K562 (cell line): ENCODE measurements around the gene FAM72D. TPM values are rescaled to one million over a fixed set of nuclear protein-coding genes. Genes with fewer than 3 reads are reported as not detected.
"Not testable (repeated sequence)": the region's sequence is repeated elsewhere in the genome, so short reads cannot be mapped to it uniquely, and the experiment has no call there.

Source experiments
- ATAC-seq: fragments of 200-7000 bp; cut with Tn5 transposase; 3 replicates; pipeline ENCODE4 v1.9.1; 2020; ENCODE audit warnings: moderate library complexity
- BruUV-seq: library from RNA; stranded (reverse); fragments of 400-500 nt; replicated peaks from 2 replicates; lab custom pipeline; 2021; lab: Mats Ljungman, UMichigan
- CTCF ChIA-PET: fragments of 300-600 bp; formaldehyde crosslinking; extraction: SDS; loops from one replicate; lab custom pipeline; 2021; ENCODE audit warnings: low intra/inter-chr PET ratio; lab: Yijun Ruan, JAX
- POLR2A ChIA-PET: fragments of 300-600, 350-650 bp; sonication (Branson Sonifier 250); formaldehyde crosslinking; extraction: SDS; loops from one replicate; lab custom pipeline; 2021; ENCODE audit warnings: antibody characterized with exemption, inconsistent platforms; lab: Yijun Ruan, JAX
- DNase-seq, 4 experiments: peaks; one replicate each; pipeline versions ENCODE4 v3.0.0 to v3.0.0-alpha.2; 2011 to 2018; ENCODE audit warnings: low spot score in 3 of 4, mixed read lengths in 3 of 4; ENCODE audit errors: extremely low read depth in 1 of 4
- FAIRE-seq: peaks from 2 replicates; lab custom pipeline; 2011; peaks lifted over from hg19 to GRCh38; lab: Jason Lieb, UNC
- H2AFZ ChIP-seq: 2 replicates; pipeline ENCODE4 v1.6.0; 2011; ENCODE audit warnings: low read depth, low read length, control low read depth, inconsistent platforms
- H3K27ac ChIP-seq: fragments of 200-600 bp; 3 replicates; pipeline ENCODE4 v1.8.0; 2011; ENCODE audit warnings: low read depth, mild to moderate bottlenecking, control low read depth, inconsistent platforms, low read length, moderate library complexity, mixed read lengths; ENCODE audit errors: extremely low read depth
- H3K27me3 ChIP-seq, 2 experiments: fragments of 300-600 bp in 1 of 2; 2 replicates in 1 of 2; 3 replicates in 1 of 2; pipeline versions ENCODE4 v1.6.0 to v1.8.0; 2011; ENCODE audit warnings: inconsistent platforms in 2 of 2, low read length in 2 of 2, mild to moderate bottlenecking in 1 of 2, mixed read lengths in 1 of 2, moderate library complexity in 1 of 2; ENCODE audit not compliant: control insufficient read depth in 2 of 2, insufficient read depth in 2 of 2
- H3K36me3 ChIP-seq: fragments of 300-600 bp; 3 replicates; pipeline ENCODE4 v1.8.0; 2011; ENCODE audit warnings: mild to moderate bottlenecking, low read length, inconsistent platforms; ENCODE audit not compliant: control insufficient read depth, insufficient read depth
- H3K4me1 ChIP-seq, 2 experiments: fragments of 200-600 bp in 1 of 2; replicated peaks in 1 of 2; 2 replicates in 1 of 2; 3 replicates in 1 of 2; pipeline versions ENCODE4 v1.5.1 to v1.8.0; 2011; ENCODE audit warnings: inconsistent platforms in 2 of 2, low read length in 2 of 2, mild to moderate bottlenecking in 1 of 2, mixed read lengths in 1 of 2, moderate library complexity in 1 of 2; ENCODE audit not compliant: control insufficient read depth in 2 of 2, insufficient read depth in 2 of 2
- H3K4me2 ChIP-seq: 2 replicates; pipeline ENCODE4 v1.6.1; 2011; ENCODE audit warnings: low read length, control low read depth, inconsistent platforms, mixed read lengths; ENCODE audit not compliant: insufficient read depth
- H3K4me3 ChIP-seq: fragments of 200-600 bp; sonication (generic), shearing (Covaris generic); 2 replicates; pipeline ENCODE4 v1.5.1; 2016; ENCODE audit warnings: control low read depth, inconsistent platforms
- H3K79me2 ChIP-seq: fragments of 200-600 bp; 3 replicates; pipeline ENCODE4 v1.8.0; 2011; ENCODE audit warnings: low read length, inconsistent platforms; ENCODE audit not compliant: control insufficient read depth, insufficient read depth
- H3K9ac ChIP-seq, 2 experiments: 2 replicates each; pipeline versions ENCODE4 v1.6.0 to v1.6.1; 2011; ENCODE audit warnings: low read depth in 2 of 2, low read length in 2 of 2, control low read depth in 1 of 2, inconsistent platforms in 1 of 2, mild to moderate bottlenecking in 1 of 2, mixed read lengths in 1 of 2; ENCODE audit not compliant: insufficient read depth in 1 of 2
- H3K9me1 ChIP-seq: one replicate; pipeline ENCODE4 v1.6.0; 2011; ENCODE audit warnings: inconsistent platforms, mild to moderate bottlenecking, low read length, moderate library complexity; ENCODE audit not compliant: control insufficient read depth, insufficient read depth
- H3K9me3 ChIP-seq: replicated peaks from 2 replicates; pipeline ENCODE4 v1.5.1; 2011; ENCODE audit warnings: low read depth, low read length, inconsistent platforms; ENCODE audit not compliant: control insufficient read depth, insufficient read depth
- H4K20me1 ChIP-seq: replicated peaks from 2 replicates; pipeline ENCODE4 v1.6.1; 2011; ENCODE audit warnings: low read length, inconsistent platforms, mixed read lengths; ENCODE audit not compliant: control insufficient read depth, insufficient read depth
- SPI1 ChIP-seq: IDR thresholded peaks from 2 replicates; pipeline ENCODE4 v1.6.1; 2011; ENCODE audit warnings: low read depth, low read length, control low read depth, borderline replicate concordance
- WGBS: fragments of 100-300 bp; shearing (Covaris generic); methylation state at CpG from one replicate; pipeline ENCODE4 v1.1.6; 2016; ENCODE audit warnings: low coverage, mixed read lengths; ENCODE audit not compliant: insufficient coverage; ENCODE audit errors: missing lambda C conversion rate; 5-methylcytosine and 5-hydroxymethylcytosine counted together
- in situ Hi-C: fragments of 300-500 bp; cut with MboI; formaldehyde crosslinking; loops from 4 replicates; pipeline ENCODE4 v1.15.0; 2018; ENCODE audit warnings: inconsistent platforms, mixed read lengths
- intact Hi-C: fragments of 100-400 bp; cut with micrococcal nuclease; formaldehyde crosslinking; loops from 2 replicates; pipeline ENCODE4 v1.14.2; 2022
- polyA plus RNA-seq, 8 experiments: library from polyadenylated mRNA; depleted of rRNA in 4 of 8; stranded (reverse) in 5 of 8; unstranded in 3 of 8; fragments of >200 nt; fragmentation: Nextera tagmentation in 2 of 8; fragmentation: Illumina TruSeq in 1 of 8; extraction: Ambion mirVana in 2 of 8; extraction: Trizol in 1 of 8; gene quantifications; 2 replicates each; pipeline versions ENCODE4 v1.2.1 to v1.2.3, GENCODE V29; 2011 to 2014; ENCODE audit warnings: inconsistent platforms in 1 of 8, missing spikeins in 1 of 8
- total RNA-seq, 7 experiments: library from RNA; depleted of rRNA in 6 of 7; stranded (reverse); fragments of >200 nt in 6 of 7; fragmentation: Illumina TruSeq in 2 of 7; extraction: Trizol in 2 of 7; gene quantifications; 2 replicates each; pipeline versions ENCODE4 v1.2.1 to v1.2.3, GENCODE V29; 2011 to 2021; ENCODE audit warnings: low replicate concordance in 1 of 7

FAM72D gene
- total and polyA plus RNA-seq, 9 of the 15 experiments (the other 6 are each of a cell fraction or from before 2014, with no cell fraction given), result 5.5 to 36.5 (median 20.1) TPM

- WGBS, result 4% methylated on average over 2 of the region's 2 CpGs
- H2AFZ ChIP-seq, H3K27ac ChIP-seq, H3K27me3 ChIP-seq, FAIRE-seq, H3K79me2 ChIP-seq, H4K20me1 ChIP-seq, BruUV-seq, H3K4me1 ChIP-seq, H3K4me3 ChIP-seq, CTCF ChIA-PET, H3K9me1 ChIP-seq, H3K9me3 ChIP-seq, H3K4me2 ChIP-seq, H3K36me3 ChIP-seq, POLR2A ChIA-PET, in situ Hi-C loops, intact Hi-C loops, H3K9ac ChIP-seq: not testable (repeated sequence)
- TF ChIP-seq SPI1, result peak; percentile 65; the same call in 1 of the 2 replicates
- peak; percentile 61; the same call in 2 of the 3 replicates for ATAC-seq
- peak in 1 of 4 experiments; percentile 6 for DNase-seq
These were observed 16.0 kb upstream of the FAM72D start for GRCh38 chr1:145079737-145080136.

- H3K9me1 ChIP-seq, H3K36me3 ChIP-seq, H3K9ac ChIP-seq, H3K4me2 ChIP-seq, FAIRE-seq, intact Hi-C loops, H3K4me1 ChIP-seq, H3K27me3 ChIP-seq, DNase-seq, BruUV-seq, ATAC-seq, H3K4me3 ChIP-seq, in situ Hi-C loops, H3K9me3 ChIP-seq, H3K27ac ChIP-seq, CTCF ChIA-PET, POLR2A ChIA-PET, H2AFZ ChIP-seq, H3K79me2 ChIP-seq, H4K20me1 ChIP-seq: not testable (repeated sequence)
- 40% methylated on average over 1 of the region's 3 CpGs for WGBS
These were observed 15.6 kb upstream of the FAM72D start for GRCh38 chr1:145080193-145080592.

GRCh38 chr1:145082483-145083255, 13.1 kb upstream of the FAM72D start:
- H3K4me1 ChIP-seq, FAIRE-seq, H3K27ac ChIP-seq, POLR2A ChIA-PET, H3K79me2 ChIP-seq, H3K27me3 ChIP-seq, H3K9ac ChIP-seq, intact Hi-C loops, H3K9me3 ChIP-seq, H3K4me2 ChIP-seq, ATAC-seq, in situ Hi-C loops, H3K9me1 ChIP-seq, DNase-seq, BruUV-seq, CTCF ChIA-PET, H3K36me3 ChIP-seq, H3K4me3 ChIP-seq, H4K20me1 ChIP-seq, H2AFZ ChIP-seq: not testable (repeated sequence)
- WGBS, result 60% methylated on average over 1 of the region's 7 CpGs
